ENCODE results near the gene CEBPZOS. TPM values are rescaled to one million over a fixed set of nuclear protein-coding genes. Genes with fewer than 3 reads are reported as not detected.

CEBPZOS gene
- total RNA-seq, 1 experiment from 2014 or later = 1.5 TPM

- no peak overlapping the region for H3K4me2 ChIP-seq (ENCODE audit: insufficient read depth, insufficient read length, low read length)
- TF ChIP-seq, protein P1, sequence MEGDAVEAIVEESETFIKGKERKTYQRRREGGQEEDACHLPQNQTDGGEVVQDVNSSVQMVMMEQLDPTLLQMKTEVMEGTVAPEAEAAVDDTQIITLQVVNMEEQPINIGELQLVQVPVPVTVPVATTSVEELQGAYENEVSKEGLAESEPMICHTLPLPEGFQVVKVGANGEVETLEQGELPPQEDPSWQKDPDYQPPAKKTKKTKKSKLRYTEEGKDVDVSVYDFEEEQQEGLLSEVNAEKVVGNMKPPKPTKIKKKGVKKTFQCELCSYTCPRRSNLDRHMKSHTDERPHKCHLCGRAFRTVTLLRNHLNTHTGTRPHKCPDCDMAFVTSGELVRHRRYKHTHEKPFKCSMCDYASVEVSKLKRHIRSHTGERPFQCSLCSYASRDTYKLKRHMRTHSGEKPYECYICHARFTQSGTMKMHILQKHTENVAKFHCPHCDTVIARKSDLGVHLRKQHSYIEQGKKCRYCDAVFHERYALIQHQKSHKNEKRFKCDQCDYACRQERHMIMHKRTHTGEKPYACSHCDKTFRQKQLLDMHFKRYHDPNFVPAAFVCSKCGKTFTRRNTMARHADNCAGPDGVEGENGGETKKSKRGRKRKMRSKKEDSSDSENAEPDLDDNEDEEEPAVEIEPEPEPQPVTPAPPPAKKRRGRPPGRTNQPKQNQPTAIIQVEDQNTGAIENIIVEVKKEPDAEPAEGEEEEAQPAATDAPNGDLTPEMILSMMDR (conservative IDR thresholded peaks at IDR 0.05) = no peak
- no peak overlapping the region for H3K4ac ChIP-seq (ENCODE audit: low read depth, low read length)
- no peaks in the 10 kb centered on the region for H3K23me2 ChIP-seq (ENCODE audit: insufficient read length, low read depth, low read length, poor library complexity, severe bottlenecking)
- no peak overlapping the region for H3K18ac ChIP-seq (ENCODE audit: insufficient read length, low read depth, low read length)
- no peak overlapping the region for H2BK20ac ChIP-seq (ENCODE audit: low read depth, low read length, poor library complexity, severe bottlenecking)
- no peak for DNase-seq
- no peak overlapping the region for H4K5ac ChIP-seq (ENCODE audit: insufficient read length, low read depth, low read length)
- no peak overlapping the region for H2AK5ac ChIP-seq (ENCODE audit: insufficient read length, low read length)
- no peak overlapping the region for H3T11ph ChIP-seq (ENCODE audit: low read length)
- peaks cover 14% of the 10 kb centered on the region for H3K9me3 ChIP-seq (ENCODE audit: control insufficient read depth, low read depth, low read length)
- H2BK5ac ChIP-seq (ENCODE audit: insufficient read length, low read length) = no peak overlapping the region
- no peak overlapping the region for H3K9ac ChIP-seq (ENCODE audit: extremely low read depth, insufficient read length, low read length)
- H3K27me3 ChIP-seq (ENCODE audit: insufficient read depth, low read length) = no peaks in the 10 kb centered on the region
- H3K27ac ChIP-seq (ENCODE audit: insufficient read length, low read depth, low read length) = no peak overlapping the region
- Mint-ChIP-seq H3K4me3 (no peak overlapping the region), H3K27ac (peak overlapping the region in 1 of 3 experiments; percentile 83; a peak in 2 of 7 replicates), H3K4me1 (peaks cover 39% of the 10 kb centered on the region in 2 experiments), H3K9me3 (peaks cover 20 to 36% of the 10 kb centered on the region in 2 experiments), H3K27me3 (ENCODE audit: low read depth) (no peaks in the 10 kb centered on the region), H3K36me3 (ENCODE audit: insufficient read depth in 1 of 3, low read depth in 3 of 3) (peaks cover 85 to 95% (median 92%) of the 10 kb centered on the region in 3 experiments)
- WGBS (ENCODE audit: extremely low coverage, insufficient read length, low lambda C conversion rate) = no CpG with 5 or more reads among the region's 3 CpGs
- no peak overlapping the region for H2BK12ac ChIP-seq (ENCODE audit: insufficient read length, low read depth, low read length)
- H3K14ac ChIP-seq (ENCODE audit: insufficient read depth, low read length) = no peak overlapping the region
- H2BK120ac ChIP-seq (ENCODE audit: low read depth, low read length, poor library complexity, severe bottlenecking) = no peak overlapping the region
- peaks cover 2% of the 10 kb centered on the region for H3K79me1 ChIP-seq (ENCODE audit: insufficient read depth, low read depth, low read length, poor library complexity, severe bottlenecking)
- no peak overlapping the region for H3K23ac ChIP-seq (ENCODE audit: insufficient read length, low read depth, low read length)
- no peaks in the 10 kb centered on the region for H4K20me1 ChIP-seq (ENCODE audit: control insufficient read depth, insufficient read depth, insufficient read length)
- H3K79me2 ChIP-seq (ENCODE audit: insufficient read depth, low read length) = no peaks in the 10 kb centered on the region
- no peak overlapping the region for H4K8ac ChIP-seq (replicated peaks; ENCODE audit: insufficient read length, low read depth, low read length)
- H2BK15ac ChIP-seq (ENCODE audit: low read depth, low read length) = no peak overlapping the region
- H4K91ac ChIP-seq (ENCODE audit: insufficient read length, low read depth, low read length) = no peak overlapping the region
- no peaks in the 10 kb centered on the region for H3K4me1 ChIP-seq (ENCODE audit: insufficient read depth, low read length)
- no peak overlapping the region for H2AFZ ChIP-seq (ENCODE audit: low read length)
- no peak overlapping the region for H3K56ac ChIP-seq (ENCODE audit: insufficient read length, low read depth, low read length)
Observed at GRCh38 chr2:37211939-37212338, 15.6 kb downstream of the CEBPZOS start.
